Measurements from ENCODE around the gene TAF15. TPM values are rescaled to one million over a fixed set of nuclear protein-coding genes. Genes with fewer than 3 reads are reported as not detected.

Gene TAF15
- total RNA-seq, result 94.0 TPM

DNA sequence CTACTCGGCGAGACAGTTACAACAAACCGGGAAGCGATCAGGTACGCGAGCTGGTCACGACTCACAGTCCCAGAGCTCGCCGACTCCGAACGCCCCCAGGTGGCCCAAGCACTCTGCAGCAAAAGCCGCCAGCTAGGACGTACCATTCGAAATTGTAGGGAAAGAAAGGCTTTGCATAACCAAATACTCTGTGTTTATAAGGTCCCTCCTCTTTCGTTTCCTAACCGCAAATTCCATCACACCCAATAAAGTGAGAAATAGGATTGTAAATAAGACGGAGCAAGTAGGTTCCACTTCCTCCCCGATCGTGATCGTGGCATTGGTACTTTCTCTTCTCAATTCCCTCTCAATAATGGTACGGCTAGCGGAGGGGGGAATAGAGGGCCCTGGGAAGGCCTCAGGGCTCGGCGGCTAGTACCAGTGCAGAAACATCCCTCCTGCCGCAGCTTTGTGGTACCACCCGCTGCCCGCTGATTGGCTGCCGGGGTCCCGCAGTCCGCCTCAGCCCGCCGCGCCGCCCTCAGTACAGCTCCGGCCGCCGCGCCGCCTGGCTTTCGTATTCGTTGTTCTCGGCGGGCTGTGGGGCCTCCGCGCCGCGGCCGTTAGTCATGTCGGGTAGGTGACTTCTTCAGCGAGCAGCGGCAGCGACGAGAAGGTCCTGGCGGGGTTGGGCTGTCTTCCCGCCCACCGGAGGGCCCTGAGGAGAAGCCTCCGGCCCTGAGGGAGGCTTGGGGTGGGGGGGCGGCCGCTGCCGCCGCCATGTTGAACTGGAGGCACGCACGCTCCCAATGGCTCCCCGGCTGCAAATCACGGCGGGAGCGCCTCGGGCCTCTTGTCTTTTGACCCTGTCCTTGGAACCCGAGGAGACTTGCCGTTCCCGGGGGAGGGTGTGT lies at the start of gene TAF15:
Gene TAF15 (plus strand): TSS at position 523 of the 893 bp plus-strand sequence. CDS start 86 bp downstream, at position 609.
- DNase-seq, result peak; percentile 99

DNA sequence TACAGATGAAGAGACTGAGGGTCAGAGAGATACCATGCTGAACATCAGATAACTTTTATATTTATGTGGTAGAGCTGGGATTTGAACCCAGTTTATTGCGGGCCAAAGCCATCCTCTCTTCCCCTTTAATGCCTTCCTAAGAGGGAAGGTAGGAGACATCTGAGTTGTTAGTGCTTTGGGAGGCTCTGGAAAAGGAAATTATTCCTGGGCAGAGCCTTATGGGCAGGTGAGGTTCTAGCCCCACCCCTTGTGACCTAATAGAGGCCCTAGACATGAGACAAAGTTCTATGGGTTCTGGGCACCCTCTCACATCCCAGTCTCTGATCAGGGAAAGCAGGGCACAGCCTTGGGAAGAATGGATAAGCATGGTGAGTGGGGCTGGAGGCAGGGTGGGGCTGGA lies 48.7 kb upstream of the TAF15 start, which contains the start of gene C17orf50:
Gene C17orf50 (plus strand): TSS at position 301 of the 400 bp plus-strand sequence. CDS start 55 bp downstream, at position 356.
- no peak for DNase-seq

DNA sequence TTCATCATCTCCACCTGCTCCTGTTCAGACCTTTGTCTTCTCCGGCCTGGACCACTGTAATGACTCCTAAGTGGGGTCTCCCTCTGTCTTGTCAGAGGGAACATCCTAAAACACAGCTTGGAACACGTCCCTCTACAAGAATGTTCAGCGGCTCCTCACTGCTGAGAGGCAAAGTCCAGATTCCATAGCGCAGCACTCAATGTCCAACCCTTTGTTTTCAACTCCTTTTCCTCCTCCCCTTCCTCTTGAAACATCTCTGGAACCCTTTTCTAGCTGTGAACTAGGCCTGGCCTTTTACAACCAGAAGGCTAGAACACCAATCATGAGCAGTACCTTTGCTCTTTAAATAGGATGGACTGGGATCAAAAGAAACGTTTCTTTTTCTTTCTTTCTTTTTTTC lies 47.7 kb upstream of the TAF15 start:
- no peak for DNase-seq

DNA sequence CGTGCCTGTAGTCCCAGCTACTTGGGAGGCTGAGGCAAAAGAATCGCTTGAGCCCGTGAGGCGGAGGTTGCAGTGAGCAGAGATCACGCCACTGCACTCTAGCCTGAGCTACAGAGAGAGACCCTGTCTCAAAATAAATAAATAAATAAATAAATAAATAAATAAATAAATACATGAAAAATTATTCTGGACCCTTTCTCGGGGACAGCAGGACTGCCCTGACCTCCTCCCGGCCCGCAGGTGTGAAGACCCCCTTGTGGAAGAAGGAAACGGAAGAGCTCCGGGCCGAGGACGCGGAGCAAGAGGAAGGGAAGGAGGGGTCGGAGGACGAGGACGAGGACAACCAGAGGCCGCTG lies 45.5 kb upstream of the TAF15 start:
- no peak for DNase-seq

DNA sequence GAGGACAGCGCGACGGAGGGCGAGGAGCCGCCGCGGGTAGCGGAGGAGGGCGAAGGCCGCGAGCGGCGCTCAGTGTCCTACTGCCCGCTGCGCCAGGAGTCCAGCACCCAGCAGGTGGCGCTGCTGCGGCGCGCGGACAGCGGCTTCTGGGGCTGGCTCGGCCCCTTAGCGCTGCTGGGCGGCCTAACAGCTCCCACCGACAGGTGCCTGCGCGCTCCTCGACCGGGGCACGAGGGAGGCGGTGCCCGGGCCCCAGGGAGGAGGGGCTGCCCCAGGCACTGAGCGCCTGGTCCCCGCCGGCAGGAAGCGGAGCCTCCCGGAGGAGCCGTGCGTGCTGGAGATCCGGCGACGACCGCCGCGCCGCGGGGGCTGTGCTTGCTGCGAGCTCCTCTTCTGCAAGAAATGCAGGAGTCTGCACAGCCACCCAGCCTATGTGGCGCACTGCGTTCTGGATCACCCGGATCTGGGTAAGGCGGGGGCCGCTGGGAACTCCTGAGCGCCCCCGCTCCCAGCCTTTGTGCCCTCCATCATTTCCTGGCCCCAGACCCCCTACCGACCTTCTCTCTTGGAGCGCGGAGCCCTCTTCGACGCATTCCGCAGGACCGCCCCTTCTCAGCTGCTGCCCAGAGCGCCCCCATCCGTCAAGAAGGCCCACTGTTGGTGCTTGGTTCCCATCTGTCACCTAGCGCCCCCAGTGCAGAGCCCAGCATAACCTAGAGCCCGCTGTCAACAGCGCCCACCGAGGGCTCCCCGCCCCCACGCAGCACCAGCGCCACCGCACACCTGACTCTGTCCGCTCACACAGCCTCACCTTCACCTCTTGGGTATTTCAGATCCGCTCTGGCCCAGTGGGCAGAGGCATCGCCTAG lies 44.9 kb upstream of the TAF15 start:
- DNase-seq, result peak; percentile 93

DNA sequence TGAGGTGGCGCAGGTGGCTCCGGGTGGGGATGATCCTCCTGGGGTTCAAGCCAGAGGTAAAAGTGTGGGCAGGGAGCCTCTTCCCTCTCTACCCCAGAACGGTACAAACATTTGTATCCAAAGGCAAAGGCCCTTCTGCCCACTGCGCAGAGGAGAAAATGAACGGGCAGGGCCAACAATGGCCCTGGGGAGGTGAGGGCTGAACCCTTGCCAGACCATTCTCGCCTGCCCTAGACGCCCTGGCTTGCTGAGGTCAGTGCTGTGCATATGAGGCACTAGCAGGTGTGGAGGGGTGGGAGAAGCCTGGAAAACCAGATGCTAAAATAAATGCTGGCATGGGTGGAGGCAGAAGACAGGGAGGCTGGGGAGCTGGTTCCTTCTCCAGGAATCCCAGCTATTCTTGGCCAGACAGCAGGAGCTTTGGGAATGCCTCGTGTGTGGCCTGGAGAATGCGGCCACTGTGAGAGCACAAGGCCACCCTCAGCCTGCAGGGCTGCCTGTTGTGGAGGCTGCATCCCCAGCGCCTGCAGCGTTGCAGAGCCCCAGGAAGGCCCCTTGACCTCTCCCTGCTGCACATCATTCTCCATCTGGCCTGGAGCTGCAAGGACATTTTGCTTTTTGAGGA lies 44.1 kb upstream of the TAF15 start:
- peak; percentile 31 for DNase-seq

DNA sequence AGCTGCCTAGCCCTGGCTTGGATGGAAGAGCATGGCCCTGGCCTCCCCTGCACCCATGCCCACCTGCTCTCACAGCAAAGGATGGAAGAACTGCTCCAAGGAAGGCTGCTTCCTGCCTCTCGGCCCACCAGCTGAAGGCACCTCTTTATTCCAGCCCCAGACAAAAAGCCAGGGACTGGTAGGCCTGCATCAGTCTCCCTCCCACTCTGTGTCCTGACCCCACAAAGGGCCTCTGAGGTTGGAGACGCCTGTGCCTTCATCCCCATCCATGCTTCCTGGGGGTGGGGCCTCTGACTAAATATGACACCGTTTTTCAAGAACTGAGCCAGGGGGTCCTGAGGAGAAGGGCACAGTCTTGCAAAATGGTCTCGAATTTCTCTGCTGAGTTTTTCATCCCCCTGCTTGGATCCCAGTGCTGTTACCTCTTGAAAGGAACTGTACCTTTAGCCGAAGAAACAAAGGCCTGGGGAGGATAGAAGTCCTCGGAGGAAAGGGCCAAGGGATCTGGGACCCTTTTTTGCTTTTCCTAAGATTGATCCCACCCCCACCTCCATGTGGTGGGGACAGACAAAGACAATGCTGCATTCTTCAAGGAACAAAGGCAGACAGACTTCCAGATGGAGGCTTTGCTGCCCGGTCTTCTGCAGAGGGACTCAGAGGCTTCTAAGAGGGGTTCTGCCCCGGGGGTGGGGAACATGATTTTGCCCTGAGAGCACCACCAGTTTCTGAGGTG lies 43.4 kb upstream of the TAF15 start:
- no peak for DNase-seq

DNA sequence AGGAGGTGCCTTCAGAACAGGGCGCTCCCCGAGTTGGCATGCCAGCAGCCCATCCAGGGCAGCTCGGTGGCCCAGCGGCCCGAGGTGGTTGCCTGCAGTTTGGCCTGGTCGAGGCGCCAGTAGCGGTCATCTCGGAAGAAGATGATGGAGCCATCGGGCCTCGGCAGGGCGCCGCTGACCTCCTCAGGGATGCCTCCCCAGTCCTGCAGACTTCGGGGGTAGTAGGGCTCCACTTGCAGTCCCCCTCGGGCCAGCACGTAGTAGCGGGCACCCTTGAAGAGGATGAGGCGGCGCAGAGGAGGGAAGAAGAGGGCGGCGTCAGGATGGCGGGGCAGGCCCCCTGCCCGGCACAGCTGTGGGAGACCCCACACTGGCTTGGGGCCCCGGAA lies 42.8 kb upstream of the TAF15 start:
- DNase-seq, result no peak

DNA sequence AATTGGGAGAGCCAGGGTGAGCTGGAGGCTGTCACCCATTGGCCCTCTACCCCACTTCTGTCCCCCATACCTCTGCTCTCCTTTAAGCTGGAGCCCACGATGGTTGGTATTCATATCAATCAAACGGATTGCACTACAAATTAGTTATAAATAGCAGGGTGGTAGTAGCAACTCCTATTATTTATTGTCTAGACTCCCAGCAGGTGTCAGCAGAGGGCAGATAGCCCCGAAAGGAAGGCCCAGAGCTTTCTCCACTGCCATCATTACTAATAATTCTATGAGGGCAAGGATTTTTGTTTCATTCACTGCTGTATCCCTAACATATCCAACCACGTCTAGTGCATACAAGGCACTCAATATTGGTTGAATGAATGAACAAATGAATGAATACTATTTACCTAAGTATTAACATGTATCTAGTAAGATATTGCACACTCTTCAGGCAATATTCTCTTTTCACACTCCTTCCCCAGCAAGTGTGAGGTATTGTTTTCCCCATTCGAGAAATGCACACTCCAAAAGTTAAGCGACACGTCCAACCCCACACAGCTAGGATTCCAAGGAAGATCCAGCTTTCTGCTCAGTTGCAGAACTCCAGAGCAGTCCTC lies 42.3 kb upstream of the TAF15 start:
- DNase-seq, result peak; percentile 58

DNA sequence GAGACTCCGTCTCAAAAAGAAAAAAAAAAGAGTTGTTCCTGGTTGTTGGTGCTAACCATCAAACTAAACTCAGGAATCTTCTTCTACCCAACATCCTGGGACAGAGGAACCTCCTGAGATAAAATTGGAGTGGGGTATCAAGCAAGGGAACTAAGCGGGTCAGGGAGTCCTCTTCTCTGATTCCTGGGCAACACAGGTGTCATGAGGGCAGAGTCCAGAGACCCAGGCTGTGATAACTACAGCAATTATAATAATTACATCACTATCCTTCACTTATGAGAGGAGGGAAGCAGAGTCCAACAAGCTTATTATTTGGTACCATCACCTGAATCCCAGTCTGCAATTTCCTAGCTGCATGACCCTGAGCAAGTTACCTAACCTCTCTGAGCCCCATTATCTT lies 40.5 kb upstream of the TAF15 start:
- DNase-seq, result no peak

DNA sequence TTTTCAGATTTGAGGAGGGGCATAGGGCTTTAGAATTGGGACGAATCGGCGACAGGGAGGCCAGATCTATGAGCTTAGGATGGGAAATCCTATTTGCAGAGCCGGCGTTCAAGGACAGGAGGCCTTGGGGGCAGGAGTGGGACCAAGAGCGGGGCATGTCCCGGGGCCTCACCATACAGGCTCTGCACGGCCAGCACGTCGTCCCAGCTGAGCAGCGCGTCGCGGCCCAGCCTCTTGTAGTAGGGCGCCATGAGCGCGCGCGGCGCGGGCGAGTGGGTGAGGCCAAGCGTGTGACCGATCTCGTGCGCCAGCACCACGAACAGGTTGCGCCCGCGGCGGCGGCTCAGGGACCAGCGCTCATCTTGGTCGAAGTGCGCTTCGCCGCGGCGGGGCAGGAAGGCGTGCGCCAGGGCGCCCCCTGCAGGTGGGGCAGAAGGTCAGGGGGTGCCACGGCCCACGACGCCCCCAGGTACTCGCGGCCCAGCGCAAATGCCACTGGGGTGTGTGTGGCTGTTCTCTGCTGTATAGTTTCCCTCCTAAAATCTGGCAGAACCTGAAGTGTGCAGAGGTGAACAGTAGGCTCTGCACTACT lies 39.3 kb upstream of the TAF15 start:
- no peak for DNase-seq

DNA sequence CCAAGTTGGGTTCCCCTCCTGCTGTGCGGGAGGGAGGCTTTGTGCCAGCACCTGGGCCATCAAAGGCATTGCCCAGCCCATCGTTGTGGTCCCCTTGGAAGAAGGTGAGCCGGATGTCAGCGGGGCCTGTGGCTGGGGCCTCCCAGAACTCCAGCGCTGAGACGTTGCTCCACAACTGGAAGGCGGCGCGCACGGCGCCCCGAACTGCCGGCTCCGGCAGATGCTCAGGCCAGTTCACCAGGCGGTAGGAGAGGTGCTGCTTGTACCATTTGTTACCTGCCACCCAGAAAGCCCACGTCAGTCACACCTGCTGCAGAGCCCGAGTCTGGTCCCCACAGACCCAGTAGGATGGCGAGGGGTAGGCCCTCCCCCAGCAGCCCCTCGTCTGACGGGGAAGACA lies 36.2 kb upstream of the TAF15 start:
- DNase-seq, result no peak

DNA sequence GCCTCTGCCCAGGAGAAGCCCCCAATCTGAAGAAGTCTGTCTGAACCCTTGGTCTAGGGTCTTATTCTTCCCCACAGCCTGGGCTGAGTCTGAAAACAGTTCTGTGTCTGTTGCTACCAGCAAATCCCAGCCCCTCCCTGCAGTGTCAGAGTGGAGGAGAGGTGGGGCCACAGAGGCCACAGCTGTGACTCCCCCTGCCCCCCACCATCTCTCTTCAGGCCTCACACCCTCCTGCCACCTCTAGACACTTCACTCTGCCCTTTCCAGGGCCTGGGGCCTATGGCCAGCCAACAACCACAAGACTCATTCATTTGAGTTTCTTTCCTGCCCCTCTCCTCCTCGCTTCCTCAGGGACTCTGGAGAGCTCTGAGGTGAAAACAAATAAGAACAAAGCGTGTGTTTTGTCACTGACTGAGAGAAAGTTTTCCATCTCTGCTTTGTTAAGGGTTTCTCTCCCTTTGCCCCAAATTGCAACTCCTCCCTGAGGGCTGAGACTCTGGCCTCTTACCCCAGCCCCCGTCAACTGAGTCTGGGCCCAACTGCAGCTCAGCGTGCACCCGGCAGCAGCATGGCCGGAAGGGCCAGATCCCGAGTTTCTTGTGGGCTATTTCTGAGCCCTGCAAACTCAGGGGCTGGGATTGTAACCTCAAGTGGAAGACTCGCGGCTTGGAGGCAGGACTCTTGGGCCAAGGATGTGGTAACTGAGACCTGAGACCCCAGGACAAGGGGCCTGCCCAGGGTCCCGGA lies 35.4 kb upstream of the TAF15 start:
- DNase-seq, result peak; percentile 48

DNA sequence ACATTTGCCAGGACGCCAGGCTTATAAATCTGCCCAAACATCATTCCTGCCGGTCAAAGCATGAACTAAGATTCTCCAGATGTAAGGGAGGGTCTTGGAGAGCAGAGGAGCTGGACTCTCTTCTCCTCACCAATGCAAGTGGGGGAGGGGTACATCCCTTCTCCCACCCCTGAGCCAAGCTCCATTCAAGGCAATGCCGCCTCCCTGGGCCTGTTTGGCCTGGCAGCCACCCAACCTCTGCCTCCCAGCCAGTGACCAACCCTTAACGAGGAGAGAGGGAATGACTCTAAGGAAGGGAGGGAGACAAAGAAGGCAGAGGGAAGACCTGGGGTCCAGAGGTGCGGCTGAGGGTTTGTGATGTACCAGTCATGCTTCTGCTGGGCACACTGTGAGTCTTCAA lies 34.8 kb upstream of the TAF15 start:
- DNase-seq, result peak; percentile 71

DNA sequence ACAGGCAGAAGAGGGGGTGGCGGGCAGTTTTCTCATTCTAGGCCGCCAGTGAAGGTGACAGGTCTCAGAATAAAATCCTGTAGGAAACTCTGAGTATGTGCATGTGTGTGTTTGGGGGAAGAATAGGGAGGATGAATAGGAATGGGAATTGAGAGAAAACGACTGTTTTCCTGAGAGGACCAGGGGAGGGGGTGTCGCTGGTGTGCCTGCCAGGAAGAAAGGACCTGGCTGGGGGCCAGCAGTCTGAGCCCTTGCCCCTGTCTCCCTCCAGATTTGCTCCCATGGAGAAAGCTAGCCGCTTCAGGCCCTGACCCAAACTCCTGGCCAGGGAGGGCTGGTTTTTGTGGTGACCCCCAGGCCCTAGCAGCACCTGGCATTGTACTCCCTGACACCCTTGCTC lies 34.2 kb upstream of the TAF15 start:
- no peak for DNase-seq

DNA sequence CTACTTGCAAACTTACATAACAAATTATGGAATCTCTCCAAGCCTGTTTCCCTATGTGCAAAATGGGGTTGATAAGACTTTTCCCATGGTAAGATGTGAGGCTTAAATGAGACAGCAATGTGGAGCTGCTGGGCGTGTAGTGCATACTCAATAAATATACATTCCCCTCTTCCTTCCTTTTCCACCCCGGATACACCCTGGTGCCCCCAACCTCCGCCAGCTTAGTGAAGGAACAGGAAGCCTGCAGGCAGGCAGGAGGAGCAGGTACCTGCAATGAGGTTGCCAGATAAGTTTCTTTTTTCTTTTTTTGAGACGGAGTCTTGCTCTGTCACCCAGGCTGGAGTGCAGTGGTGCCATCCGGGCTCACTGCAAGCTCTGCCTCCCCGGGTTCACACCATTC lies 33.7 kb upstream of the TAF15 start:
- no peak for DNase-seq

DNA sequence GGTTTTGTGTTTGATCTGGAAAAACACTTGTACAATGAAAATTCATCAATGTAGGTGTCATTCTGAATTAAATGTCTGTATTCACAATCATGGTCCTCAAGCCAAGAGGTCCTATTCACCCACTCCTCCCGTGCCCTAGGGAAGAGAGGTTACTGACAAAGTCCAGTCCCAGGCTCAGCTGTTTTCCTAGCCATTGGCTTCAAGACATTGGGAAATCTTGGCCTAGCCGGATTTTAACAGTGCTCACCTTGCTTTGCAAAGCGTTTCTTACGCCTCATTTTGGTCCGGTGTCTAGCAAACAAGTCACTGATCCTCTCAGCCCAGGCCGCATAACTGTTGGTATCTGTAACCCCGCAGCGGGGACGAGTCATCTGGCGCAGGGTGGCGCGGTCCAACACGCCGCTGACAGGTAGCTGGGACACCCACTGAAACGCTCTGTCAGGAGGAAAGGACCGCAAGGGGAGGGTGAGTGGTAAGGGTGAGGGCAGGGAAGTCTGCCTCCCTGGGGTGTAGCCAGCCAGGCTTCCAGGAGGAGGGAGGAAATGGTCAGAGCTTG lies 30.6 kb upstream of the TAF15 start:
- DNase-seq, result no peak

DNA sequence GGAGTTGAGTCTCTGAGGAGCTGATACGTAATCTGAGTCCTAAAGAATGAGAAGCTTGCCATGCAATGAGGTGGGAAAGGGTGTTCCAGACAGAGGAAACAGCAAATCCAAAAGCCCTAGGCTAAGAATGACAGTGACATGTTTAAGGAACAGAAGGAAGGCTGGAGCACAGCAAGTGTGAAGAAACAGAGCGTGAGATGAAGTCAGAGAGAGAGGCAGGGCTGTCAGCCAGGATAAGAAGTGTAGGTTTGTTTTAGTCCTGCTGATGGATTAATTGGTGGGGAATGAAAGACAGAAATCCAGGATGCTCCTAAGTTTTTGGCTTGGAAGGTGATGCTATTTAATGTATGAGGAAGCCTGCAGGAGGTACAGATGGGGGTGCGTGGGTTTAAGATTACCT lies 28.3 kb upstream of the TAF15 start:
- DNase-seq, result no peak

DNA sequence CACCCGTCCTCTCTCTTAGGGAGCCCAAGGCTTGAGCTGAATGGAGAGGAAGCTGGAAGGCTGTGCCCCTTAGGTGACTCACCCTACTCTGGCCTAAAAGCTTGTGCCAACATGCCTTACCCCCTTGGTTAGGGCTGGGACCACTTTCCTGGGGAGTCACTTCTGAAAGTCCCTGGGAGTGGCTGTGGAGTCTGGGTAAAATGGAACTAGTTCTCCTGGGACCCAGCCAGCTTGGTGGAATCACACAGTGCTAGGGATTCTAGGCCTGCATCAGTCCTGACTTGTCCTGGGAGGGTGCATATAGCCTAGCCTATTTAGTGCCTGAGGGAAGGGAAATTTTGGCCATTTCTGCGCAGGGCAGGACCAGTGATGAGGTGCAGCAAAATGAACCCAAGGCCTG lies 24.4 kb upstream of the TAF15 start:
- no peak for DNase-seq

DNA sequence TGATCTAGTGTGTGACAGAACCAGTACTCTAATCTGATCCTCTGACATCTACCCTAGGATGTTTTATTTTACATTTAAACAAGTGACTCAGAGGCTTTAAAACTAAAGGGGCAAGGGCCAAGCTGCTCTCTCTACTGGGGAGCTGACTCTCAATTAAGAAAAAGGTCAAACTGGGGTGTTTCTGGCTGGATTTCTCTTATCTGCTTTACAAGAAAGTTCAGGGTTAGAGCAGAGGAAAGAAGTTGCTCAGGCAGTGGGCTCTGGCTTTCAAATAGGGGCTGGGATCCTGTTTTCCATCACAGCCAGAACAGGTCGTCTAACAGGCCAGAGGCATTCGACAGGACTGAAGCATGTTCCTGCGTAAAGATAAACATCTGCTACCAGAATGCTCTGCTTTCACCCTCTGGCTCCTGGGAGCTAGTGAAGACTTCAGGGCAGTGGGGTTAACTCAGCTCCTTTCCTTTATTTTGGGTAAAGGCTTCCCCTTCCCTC lies 22.3 kb upstream of the TAF15 start:
- no peak for DNase-seq
